ENCODE measurements around the gene GRM4. TPM values are rescaled to one million over a fixed set of nuclear protein-coding genes. Genes with fewer than 3 reads are reported as not detected.
"Not testable (repeated sequence)": the region's sequence is repeated elsewhere in the genome, so short reads cannot be mapped to it uniquely, and the experiment has no call there.

The GRM4 gene
- total RNA-seq, 1 donor from 2014 or later: not detected

DNA sequence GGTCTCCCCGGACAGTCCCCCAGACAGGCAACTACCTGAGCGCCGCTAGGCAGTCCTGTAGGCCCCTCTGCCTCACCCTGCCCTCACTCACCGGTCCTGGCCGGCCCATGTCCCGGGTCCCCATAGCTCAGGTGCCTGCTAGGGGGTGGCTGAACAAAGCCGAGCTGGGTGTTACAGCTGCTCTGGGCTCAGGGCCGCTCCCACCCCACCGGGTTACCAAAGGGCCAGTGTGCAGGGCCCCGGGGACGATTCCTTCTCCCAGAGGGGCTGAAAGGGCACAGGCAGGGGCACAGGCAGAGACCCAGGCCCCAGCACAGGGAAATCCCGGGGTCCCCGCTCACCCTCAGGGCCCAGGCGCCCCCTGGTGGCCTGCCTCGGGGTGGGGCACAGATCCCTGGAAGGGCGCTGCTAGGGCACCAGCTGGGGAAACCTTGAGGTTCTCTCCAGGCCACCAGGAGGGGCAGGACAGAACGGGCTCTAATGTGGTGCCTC is 118.4 kb downstream of the GRM4 start:
- DNase-seq (ENCODE audit: low read depth in 2 of 2): peak; percentile 33 to 48

- DNase-seq (ENCODE audit: low read depth in 2 of 2): no peak
Measured at GRCh38 chr6:34025861-34026260, 120.0 kb downstream of the GRM4 start.

DNA sequence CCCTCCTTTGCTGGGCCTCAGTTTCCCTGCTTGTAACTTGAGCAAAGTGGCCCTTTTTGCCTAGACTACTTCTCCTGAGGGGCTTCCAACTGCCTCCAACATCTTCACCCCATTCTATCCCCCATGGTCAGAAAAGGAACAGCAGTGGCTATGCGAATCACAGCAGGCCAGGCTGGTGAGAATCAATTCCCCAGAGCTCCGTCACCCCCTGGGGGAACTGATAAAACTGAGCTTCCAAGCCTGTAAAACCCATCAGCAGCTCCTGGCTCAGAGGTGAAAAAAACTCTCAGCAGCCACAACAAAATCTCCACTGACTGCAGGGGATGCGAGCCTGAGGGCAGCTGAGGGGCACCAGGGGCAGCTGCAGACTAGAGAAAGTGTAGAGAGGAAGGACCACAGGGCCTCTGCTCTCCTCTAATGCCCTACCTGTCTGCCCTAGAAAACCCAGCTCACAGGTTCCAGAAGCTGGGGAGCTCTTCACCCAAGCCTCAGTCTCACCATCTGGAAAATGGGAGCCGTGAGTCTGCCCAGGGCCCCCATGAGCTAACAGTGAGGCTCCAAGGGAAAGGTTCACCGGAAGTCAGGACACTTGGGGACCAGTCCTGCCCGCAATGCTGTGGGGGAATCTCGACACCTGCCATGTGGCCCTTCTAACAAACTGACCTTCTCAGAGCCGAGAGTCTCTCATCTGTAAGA is 120.6 kb downstream of the GRM4 start:
- no peak for DNase-seq (ENCODE audit: low read depth in 2 of 2)

GRCh38 chr6:34022873-34023255 is 123.0 kb downstream of the GRM4 start:
- no peak for DNase-seq (ENCODE audit: low read depth in 2 of 2)

GRCh38 chr6:34022250-34022872 is 123.5 kb downstream of the GRM4 start:
- no peak for DNase-seq (ENCODE audit: low read depth in 2 of 2)

- no peak for DNase-seq (ENCODE audit: low read depth in 2 of 2)
Measured at GRCh38 chr6:34021554-34022190, 124.2 kb downstream of the GRM4 start.

DNA sequence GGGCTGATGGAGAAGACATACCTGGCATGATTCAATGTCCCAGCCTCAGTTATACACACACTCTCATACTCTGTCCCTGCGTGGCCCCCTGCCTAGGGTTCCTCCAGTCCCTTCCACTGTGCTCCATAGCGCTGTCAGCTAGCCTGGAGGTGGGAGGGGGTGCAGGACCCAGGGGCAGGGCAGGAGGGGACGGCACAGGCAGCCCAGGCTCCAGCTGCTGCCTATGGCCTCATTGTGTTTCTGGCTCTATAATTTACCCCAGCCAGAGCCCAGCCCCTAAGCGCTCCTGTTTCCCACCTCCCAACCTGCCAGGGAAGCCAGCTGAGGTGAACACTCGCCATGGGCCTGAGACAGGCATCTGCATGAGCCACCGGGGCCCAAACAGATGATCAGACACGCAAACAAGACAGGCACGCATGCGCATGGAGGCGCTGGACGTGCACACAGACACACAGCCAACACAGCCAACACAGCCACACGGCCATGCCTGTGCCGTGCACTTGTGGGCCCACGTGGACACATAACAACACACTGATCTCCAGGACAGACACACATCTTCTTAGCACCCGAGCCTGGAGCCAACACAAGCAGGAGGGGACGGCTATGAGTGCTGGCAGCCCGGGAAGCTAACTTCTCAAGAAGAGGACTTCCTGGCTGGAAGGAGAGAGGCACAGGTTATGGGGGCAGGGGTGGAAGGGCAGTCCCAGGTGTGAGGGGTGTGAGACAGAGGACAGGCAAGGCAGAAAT is 124.9 kb downstream of the GRM4 start:
- no peak for DNase-seq (ENCODE audit: low read depth in 2 of 2)

DNA sequence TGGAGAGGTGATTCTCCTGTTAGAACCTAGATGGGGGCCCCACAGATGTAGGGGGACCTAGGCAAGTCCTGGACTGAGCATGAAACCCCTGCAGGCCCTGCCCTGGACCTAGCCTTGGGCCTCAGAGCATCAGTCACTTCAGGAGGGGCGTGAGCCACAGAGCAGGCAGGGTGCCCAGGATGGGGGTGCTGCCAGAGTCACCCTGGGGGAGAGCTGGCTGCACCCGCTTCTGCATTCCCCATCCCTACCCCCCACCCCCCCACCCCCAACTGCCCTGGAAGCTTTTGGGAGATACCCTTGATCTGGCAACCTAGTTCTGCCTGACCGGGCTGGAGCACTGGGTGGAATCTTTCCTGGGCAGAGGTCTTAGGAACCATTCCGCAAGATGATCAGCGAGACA is 125.6 kb downstream of the GRM4 start:
- no peak for DNase-seq (ENCODE audit: low read depth in 2 of 2)

- DNase-seq (ENCODE audit: low read depth in 2 of 2): no peak
Measured at GRCh38 chr6:34018961-34019606, 126.8 kb downstream of the GRM4 start.

- no peak for DNase-seq (ENCODE audit: low read depth in 2 of 2)
Measured at GRCh38 chr6:34018026-34018425, 127.9 kb downstream of the GRM4 start.

DNA sequence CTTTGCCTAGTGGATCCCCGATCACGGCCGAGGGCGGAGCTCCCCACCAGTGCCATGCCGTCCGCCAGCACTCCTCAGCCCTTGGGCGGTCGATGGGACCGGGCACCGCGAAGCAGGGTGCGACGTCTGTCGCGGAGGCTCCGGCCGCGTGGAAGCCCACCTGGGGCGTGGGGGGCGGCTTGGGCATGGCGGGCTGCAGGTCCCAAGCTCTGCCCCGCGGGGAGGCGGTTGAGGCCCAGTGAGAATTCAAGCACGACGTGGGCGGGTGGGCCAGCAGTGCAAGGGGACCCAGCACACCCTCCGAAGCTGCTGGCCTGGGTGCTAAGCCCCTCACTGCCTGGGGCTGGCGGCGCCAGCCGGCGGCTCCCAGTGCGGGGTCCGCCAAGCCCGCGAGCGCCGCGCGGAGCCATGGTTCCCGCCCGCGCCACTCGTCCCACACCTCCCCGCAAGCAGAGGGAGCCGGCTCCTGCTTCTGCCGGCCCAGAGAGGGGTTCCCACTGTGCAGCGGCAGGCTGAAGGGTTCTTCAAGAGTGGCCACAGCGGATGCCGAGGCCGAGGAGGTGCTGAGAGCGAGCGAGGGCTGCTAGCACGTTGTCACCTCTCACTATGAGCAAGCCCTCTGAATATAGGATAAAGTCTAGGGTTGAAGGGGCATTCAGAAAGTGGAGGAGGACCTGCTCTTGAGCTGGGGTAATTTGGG is 128.6 kb downstream of the GRM4 start:
- no peak for DNase-seq (ENCODE audit: low read depth in 2 of 2)

DNA sequence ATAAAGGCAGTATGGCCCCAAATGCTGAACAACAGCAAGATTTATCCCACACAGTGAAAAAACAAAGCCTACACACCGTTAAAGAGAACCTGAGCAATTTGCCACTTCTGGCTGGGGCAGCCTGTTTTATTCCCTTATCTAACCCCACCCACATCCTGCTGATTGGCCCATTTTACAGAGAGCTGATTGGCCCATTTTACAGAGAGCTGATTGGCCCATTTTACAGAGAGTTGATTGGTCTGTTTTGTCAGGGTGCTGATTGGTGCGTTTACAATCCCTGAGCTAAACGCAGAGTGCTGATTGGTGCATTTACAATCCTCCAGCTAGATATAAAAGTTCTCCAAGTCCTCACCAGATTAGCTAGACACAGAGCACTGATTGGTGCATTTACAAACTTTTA is 129.3 kb downstream of the GRM4 start:
- DNase-seq (ENCODE audit: low read depth in 2 of 2): not testable (repeated sequence)

GRCh38 chr6:34015586-34015985 is 130.3 kb downstream of the GRM4 start:
- no peak for DNase-seq (ENCODE audit: low read depth in 2 of 2)

GRCh38 chr6:34011264-34011663 is 134.6 kb downstream of the GRM4 start:
- no peak for DNase-seq (ENCODE audit: low read depth in 2 of 2)

DNA sequence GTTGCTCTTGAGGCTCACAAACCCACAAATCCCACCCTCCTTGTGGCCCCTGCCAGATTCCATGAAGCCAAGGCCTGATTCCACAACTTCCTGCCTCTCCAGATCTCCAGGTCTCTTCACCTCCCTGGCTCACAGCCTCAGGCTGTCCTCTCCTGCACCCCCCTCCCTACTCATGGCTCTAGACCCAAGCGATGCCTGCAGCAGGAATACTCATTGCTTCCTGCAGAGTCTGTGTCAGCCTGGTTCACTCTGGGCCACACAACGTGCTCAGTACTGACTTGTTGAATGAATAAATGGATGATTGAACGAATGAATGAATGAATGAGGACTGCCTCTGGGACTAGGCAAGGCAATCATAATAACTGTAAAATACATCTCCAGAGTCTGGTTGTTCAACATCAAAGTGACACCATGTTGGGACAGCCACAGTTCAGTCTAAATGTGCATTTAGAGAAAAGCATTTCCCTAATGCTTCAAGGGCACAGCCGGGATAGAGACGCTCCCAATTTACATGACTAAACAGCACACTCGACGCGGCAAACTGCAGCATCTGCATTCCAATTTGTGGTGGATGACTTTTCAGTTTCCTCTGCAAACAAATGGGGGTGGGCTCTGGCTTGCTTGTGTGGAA is 139.9 kb downstream of the GRM4 start:
- no peak for DNase-seq (ENCODE audit: low read depth in 2 of 2)

GRCh38 chr6:34004706-34005105 is 141.2 kb downstream of the GRM4 start:
- DNase-seq (ENCODE audit: low read depth in 2 of 2): no peak

DNA sequence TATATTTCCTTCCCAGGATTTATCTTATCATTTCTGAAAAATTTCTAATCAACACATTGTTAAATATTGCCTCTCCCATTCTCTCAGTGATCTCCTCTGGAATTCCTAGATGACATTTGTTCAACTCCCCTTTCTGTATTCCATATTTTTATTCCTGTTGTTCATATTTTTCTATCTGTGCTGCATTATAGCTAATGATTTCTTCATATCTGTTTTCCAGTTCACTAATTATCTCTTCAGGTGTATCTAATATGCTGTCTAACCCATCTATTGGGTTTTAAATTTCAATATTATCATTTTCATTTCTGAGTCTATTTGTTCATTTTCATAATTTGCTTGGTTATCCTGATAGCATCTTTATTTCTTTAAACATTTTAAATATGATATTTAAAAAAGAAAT is 141.9 kb downstream of the GRM4 start:
- no peak for DNase-seq (ENCODE audit: low read depth in 2 of 2)

- no peak for DNase-seq (ENCODE audit: low read depth in 2 of 2)
Measured at GRCh38 chr6:34001706-34002621, 143.9 kb downstream of the GRM4 start.

DNA sequence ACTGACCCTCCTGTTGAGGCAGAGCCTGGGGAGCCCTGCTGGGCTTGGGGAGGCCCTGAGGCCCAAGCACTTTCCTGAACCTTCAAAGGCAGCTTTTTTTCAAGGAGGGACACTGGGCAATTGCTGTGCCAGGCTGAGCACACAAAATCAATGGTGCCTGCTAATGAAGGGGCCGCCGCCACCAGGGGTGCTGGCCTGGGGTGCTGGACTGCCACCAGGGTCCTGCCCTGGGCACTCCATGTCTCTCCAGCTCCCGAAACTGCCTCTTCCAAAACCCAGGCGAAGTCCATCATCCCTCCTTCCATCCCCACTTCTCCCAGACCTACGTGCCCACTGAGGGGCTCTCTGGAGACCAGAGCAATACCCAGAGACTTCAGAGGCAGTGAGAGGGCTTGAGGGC is 145.6 kb downstream of the GRM4 start:
- no peak for DNase-seq (ENCODE audit: low read depth in 2 of 2)
